OCI-LY3 (cell line): ENCODE results near the gene ARHGEF17.

Experiments used
- H2AFZ ChIP-seq: fragments of 200-600, 300-600 bp; shearing (Covaris generic); 2 replicates; pipeline ENCODE4 v1.6.0; 2014; ENCODE audit warnings: antibody characterized with exemption, low read depth, low read length
- H3K27ac ChIP-seq: fragments of 200-600, 300-600 bp; sonication (generic); 2 replicates; pipeline ENCODE4 v1.5.1; 2014; ENCODE audit warnings: mild to moderate bottlenecking, low read length, moderate library complexity, mixed read lengths
- H3K27me3 ChIP-seq: fragments of 200-600, 300-600 bp; sonication (generic); 2 replicates; pipeline ENCODE4 v1.6.1; 2014; ENCODE audit warnings: low read depth, low read length, mixed read lengths
- H3K36me3 ChIP-seq: fragments of 200-600, 300-600 bp; sonication (generic); replicated peaks from 2 replicates; pipeline ENCODE3; 2014; ENCODE audit warnings: low read depth, low read length, mixed read lengths
- H3K4me1 ChIP-seq: fragments of 300-600, 200-600 bp; sonication (generic); 2 replicates; pipeline ENCODE4 v1.6.1; 2014; ENCODE audit warnings: low read length, mixed read lengths
- H3K4me2 ChIP-seq: fragments of 200-600, 300-600 bp; sonication (generic); 2 replicates; pipeline ENCODE4 v1.6.1; 2014; ENCODE audit warnings: low read length, mixed read lengths
- H3K4me3 ChIP-seq: fragments of 300-600, 200-600 bp; sonication (generic); 2 replicates; pipeline ENCODE4 v1.5.1; 2014; ENCODE audit warnings: antibody characterized with exemption, mild to moderate bottlenecking, low read length, moderate library complexity
- H3K79me2 ChIP-seq: fragments of 300-600, 200-600 bp; shearing (Covaris generic); 2 replicates; pipeline ENCODE4 v1.6.1; 2014; ENCODE audit warnings: mild to moderate bottlenecking, low read length, mixed read lengths
- H3K9ac ChIP-seq: fragments of 300-600, 200-600 bp; shearing (Covaris generic); 2 replicates; pipeline ENCODE4 v1.6.0; 2014; ENCODE audit warnings: mild to moderate bottlenecking, low read length, moderate library complexity
- H3K9me3 ChIP-seq: fragments of 200-600, 300-600 bp; shearing (Covaris generic); 2 replicates; pipeline ENCODE4 v1.6.1; 2014; ENCODE audit warnings: low read length, mixed read lengths; ENCODE audit not compliant: insufficient read depth
- H4K20me1 ChIP-seq: fragments of 200-600, 300-600 bp; sonication (generic); 2 replicates; pipeline ENCODE4 v1.6.1; 2016; ENCODE audit warnings: low read length, mixed read lengths; ENCODE audit not compliant: insufficient read depth
- EZH2phosphoT487 ChIP-seq: fragments of 200-600 bp; shearing (Covaris generic); IDR thresholded peaks from 2 replicates; pipeline ENCODE4 v1.6.1; 2018; ENCODE audit warnings: antibody characterized with exemption, mixed run types, low read depth
- TF ChIP-seq, protein P1 (sequence below): fragments of 200-600, 300-600 bp; sonication (generic); IDR thresholded peaks from 2 replicates; pipeline ENCODE4 v1.5.1; 2014; ENCODE audit warnings: antibody characterized with exemption, low read length, low read depth

The ARHGEF17 gene

DNA sequence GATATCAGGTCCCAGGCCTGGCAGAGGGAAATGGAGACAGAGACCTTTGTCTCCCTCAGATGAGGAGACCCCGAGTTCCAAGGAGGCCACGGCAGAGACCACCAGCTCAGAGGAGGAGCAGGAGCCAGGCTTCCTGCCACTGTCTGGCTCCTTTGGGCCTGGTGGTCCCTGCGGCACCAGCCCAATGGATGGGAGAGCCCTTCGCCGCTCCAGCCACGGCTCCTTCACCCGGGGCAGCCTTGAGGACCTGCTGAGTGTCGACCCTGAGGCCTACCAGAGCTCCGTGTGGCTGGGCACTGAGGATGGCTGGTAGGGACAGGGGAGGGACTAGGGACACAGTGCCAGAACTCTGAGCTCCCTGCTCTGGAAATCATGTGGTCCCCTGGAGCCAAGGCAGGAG lies 55.1 kb downstream of the ARHGEF17 start:
- Histone ChIP-seq H2AFZ (no peak overlapping the region), H3K9ac (no peak overlapping the region), H3K27ac (no peak overlapping the region), H3K79me2 (no peaks in the 10 kb centered on the region), H3K36me3 (no peaks in the 10 kb centered on the region), H3K4me1 (peaks cover 16% of the 10 kb centered on the region), H3K4me3 (no peak overlapping the region), H4K20me1 (no peaks in the 10 kb centered on the region), H3K9me3 (no peaks in the 10 kb centered on the region), H3K27me3 (no peaks in the 10 kb centered on the region), H3K4me2 (no peak overlapping the region)
- no peak for TF ChIP-seq EZH2phosphoT487
- TF ChIP-seq, protein P1, sequence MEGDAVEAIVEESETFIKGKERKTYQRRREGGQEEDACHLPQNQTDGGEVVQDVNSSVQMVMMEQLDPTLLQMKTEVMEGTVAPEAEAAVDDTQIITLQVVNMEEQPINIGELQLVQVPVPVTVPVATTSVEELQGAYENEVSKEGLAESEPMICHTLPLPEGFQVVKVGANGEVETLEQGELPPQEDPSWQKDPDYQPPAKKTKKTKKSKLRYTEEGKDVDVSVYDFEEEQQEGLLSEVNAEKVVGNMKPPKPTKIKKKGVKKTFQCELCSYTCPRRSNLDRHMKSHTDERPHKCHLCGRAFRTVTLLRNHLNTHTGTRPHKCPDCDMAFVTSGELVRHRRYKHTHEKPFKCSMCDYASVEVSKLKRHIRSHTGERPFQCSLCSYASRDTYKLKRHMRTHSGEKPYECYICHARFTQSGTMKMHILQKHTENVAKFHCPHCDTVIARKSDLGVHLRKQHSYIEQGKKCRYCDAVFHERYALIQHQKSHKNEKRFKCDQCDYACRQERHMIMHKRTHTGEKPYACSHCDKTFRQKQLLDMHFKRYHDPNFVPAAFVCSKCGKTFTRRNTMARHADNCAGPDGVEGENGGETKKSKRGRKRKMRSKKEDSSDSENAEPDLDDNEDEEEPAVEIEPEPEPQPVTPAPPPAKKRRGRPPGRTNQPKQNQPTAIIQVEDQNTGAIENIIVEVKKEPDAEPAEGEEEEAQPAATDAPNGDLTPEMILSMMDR: no peak

DNA sequence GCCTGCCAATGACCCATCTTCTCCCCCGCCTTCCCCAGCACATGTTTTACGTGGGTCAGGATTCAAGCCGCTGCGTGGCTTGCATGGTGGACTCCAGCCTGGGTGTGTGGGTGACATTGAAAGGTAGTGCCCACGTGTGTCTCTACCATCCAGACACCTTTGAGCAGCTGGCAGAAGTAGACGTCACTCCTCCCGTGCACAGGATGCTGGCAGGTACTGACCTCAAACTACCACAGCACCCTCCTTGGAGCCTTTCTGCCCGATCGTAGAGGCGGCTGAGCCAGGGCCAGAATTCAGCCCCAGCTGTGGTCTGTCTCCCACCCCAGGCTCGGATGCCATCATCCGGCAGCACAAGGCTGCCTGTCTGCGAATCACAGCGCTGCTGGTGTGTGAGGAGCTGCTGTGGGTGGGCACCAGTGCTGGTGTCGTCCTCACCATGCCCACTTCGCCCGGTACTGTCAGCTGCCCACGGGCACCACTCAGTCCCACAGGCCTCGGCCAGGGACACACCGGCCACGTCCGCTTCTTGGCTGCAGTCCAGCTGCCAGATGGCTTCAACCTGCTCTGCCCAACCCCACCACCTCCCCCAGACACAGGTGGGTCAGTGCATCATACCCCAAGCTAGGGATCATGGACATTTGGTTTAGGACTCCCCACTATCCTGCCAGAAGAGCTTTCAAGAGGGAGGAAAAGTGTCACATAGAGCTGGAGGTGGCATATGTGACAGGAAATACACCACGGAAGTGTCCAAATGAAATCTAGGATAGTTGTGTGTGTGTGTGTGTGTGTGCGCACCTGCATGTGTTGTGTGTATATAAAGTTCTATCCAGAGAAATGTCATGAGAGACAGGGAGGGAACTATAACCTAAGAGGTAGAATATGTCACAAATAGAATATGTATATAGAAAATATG lies 57.5 kb downstream of the ARHGEF17 start:
- no peaks in the 10 kb centered on the region for H3K9me3 ChIP-seq
- peaks cover 19% of the 10 kb centered on the region for H3K4me1 ChIP-seq
- no peak overlapping the region for H3K27ac ChIP-seq
- no peak overlapping the region for H3K4me2 ChIP-seq
- no peaks in the 10 kb centered on the region for H3K36me3 ChIP-seq
- TF ChIP-seq, protein P1: no peak
- TF ChIP-seq EZH2phosphoT487: no peak
- no peaks in the 10 kb centered on the region for H3K79me2 ChIP-seq
- no peak overlapping the region for H2AFZ ChIP-seq
- H3K27me3 ChIP-seq: no peaks in the 10 kb centered on the region
- no peak overlapping the region for H3K9ac ChIP-seq
- H4K20me1 ChIP-seq: no peaks in the 10 kb centered on the region
- no peak overlapping the region for H3K4me3 ChIP-seq

DNA sequence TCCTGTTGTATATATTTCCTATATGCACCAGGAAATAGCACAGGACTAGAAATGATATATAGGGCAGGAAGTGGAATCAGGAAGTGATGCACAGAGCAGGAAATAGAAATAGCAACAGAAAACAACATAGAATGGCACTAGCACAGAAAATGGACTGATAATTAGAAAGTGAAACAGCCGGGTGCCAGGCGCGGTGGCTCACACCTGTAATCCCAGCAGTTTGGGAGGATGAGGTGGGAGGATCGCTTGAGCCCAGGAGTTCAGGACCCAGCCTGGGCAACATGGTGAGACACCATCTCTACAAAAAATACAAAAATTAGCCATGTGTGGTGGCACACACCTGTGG lies 58.2 kb downstream of the ARHGEF17 start:
- no peak overlapping the region for H3K4me2 ChIP-seq
- no peaks in the 10 kb centered on the region for H4K20me1 ChIP-seq
- no peaks in the 10 kb centered on the region for H3K27me3 ChIP-seq
- H3K36me3 ChIP-seq: no peaks in the 10 kb centered on the region
- no peak overlapping the region for H3K9ac ChIP-seq
- no peaks in the 10 kb centered on the region for H3K9me3 ChIP-seq
- no peak overlapping the region for H2AFZ ChIP-seq
- peaks cover 19% of the 10 kb centered on the region for H3K4me1 ChIP-seq
- no peaks in the 10 kb centered on the region for H3K79me2 ChIP-seq
- no peak overlapping the region for H3K4me3 ChIP-seq
- TF ChIP-seq EZH2phosphoT487: no peak
- TF ChIP-seq, protein P1: no peak
- no peak overlapping the region for H3K27ac ChIP-seq

DNA sequence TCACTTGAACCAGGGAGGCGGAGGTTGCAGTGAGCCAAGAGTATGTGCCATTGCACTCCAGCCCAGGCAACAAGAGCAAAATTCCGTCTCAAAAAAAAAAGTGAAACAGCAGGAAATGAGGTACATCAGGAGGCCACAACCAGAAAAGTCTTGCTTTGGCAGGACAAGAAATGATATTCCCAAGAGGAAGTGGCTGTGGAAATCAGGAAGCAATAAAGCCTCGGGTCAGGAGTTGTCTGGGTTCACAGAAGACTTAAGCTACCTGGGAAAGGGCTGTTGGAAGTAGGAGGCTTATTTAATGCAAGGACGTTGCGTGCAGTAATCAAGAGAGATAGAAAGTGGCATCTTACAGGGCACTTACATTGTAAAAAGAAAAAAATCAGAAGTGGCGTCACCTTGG lies 58.9 kb downstream of the ARHGEF17 start:
- no peaks in the 10 kb centered on the region for H4K20me1 ChIP-seq
- no peak overlapping the region for H2AFZ ChIP-seq
- TF ChIP-seq EZH2phosphoT487: no peak
- TF ChIP-seq, protein P1: no peak
- no peaks in the 10 kb centered on the region for H3K9me3 ChIP-seq
- no peak overlapping the region for H3K4me3 ChIP-seq
- H3K79me2 ChIP-seq: no peaks in the 10 kb centered on the region
- H3K4me2 ChIP-seq: no peak overlapping the region
- H3K4me1 ChIP-seq: peaks cover 19% of the 10 kb centered on the region
- no peak overlapping the region for H3K27ac ChIP-seq
- H3K9ac ChIP-seq: no peak overlapping the region
- H3K36me3 ChIP-seq: no peaks in the 10 kb centered on the region
- no peaks in the 10 kb centered on the region for H3K27me3 ChIP-seq
